GM13976 (cell line): ENCODE measurements around the gene EXOC1.
"Not testable (repeated sequence)": the region's sequence is repeated elsewhere in the genome, so short reads cannot be mapped to it uniquely, and the experiment has no call there.

Source experiments
- DNase-seq: peaks from one replicate; pipeline ENCODE4 v3.0.0; 2012; ENCODE audit warnings: low spot score
- CTCF ChIP-seq: IDR thresholded peaks from 2 replicates; pipeline ENCODE4 v1.5.1; 2012; ENCODE audit warnings: borderline replicate concordance, mild to moderate bottlenecking; ENCODE audit not compliant: insufficient read depth; ENCODE audit errors: extremely low read depth, missing control alignments, control extremely low read depth
- in situ Hi-C: fragments of 300-500 bp; cut with MboI; formaldehyde crosslinking; loops from one replicate; pipeline ENCODE4 v1.12.0; 2022; ENCODE audit warnings: low sequenced_read_pairs, mixed read lengths, inconsistent platforms; ENCODE audit not compliant: unreplicated experiment

Gene EXOC1

GRCh38 chr4:55834086-55834795, 19.2 kb upstream of the EXOC1 start:
- in situ Hi-C loops: no loop called here
- no peak for DNase-seq
- TF ChIP-seq CTCF: no peak

DNA sequence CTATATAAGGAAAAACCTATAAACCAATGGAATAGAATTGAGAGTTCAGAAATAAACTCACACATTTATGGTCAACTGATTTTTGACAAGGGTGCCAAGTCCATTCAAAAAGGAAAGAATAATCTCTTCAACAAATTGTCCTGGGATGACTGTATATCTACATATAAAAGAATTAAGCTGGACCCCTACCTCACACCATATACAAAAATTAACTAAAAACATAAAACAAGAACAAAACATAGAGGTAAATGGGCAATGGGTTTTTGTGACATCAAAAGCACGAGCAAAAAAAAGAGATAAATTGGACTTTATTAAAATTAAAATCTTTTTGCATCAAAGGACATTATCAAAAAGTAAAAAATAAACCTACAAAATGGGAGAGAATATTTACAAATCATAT, 15.5 kb upstream of the EXOC1 start:
- DNase-seq: no peak
- TF ChIP-seq CTCF: no peak
- in situ Hi-C loops: no loop called here

DNA sequence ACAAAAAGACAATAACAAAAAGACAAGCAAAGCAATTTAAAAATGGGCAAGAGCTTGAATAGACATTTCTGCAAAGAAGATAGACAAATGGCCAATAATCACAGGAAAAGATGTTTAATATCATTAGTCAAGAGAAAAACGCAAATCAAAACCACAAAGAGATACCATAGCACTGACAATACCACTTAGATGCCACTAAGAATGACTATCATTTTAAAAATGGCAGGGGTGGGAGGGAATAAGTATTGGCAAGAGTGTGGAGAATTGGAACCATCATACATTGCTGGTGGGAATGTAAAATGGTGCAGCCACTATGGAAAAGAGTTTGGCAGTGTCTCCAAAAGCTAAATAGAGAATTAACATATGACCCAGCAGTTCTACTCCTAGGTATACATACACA, 15.1 kb upstream of the EXOC1 start:
- DNase-seq: no peak
- no peak for TF ChIP-seq CTCF
- in situ Hi-C loops: no loop called here

GRCh38 chr4:55838952-55839351, 14.5 kb upstream of the EXOC1 start:
- TF ChIP-seq CTCF: no peak
- no peak for DNase-seq
- in situ Hi-C loops: no loop called here

DNA sequence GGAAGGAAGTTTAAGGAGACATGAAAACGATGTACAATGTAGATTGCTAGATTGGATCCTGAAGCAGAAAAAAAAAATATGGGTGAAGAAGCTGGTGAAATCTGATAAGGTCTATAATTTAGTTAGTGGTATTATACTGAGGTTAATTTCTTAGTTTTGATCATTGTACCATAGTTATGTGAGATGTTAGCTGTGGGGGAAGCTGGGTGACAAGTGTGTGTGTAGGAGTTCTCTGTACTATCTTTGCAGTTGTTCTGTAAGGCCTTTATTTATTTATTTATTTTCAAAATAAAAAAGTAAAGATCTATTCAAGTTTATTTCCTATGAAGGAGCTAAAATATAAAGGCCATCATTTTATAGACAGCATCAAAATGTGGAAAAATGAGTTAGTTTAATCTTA, 12.5 kb upstream of the EXOC1 start:
- in situ Hi-C loops: no loop called here
- DNase-seq: no peak
- TF ChIP-seq CTCF: no peak

- DNase-seq, in situ Hi-C loops: not testable (repeated sequence)
Measured at GRCh38 chr4:55841373-55842239, 11.8 kb upstream of the EXOC1 start.

- in situ Hi-C loops, DNase-seq: not testable (repeated sequence)
Measured at GRCh38 chr4:55842312-55842711, 11.1 kb upstream of the EXOC1 start.
